SK-N-SH treated with all-trans-retinoic acid at 6 μM for 48 hours (cell line): ENCODE data around the gene BIN2.
A peak's percentile ranks its signal among the peaks of the same experiment; 100 is the strongest.

Experiments
- ATAC-seq: fragments of 200-7000 bp; cut with Tn5 transposase; 3 replicates; pipeline ENCODE4 v1.9.1; 2020; ENCODE audit warnings: mild to moderate bottlenecking, moderate library complexity
- ARNTL ChIP-seq: fragments of 450-650 bp; formaldehyde crosslinking; IDR thresholded peaks from 2 replicates; pipeline ENCODE4 v1.5.0; 2020; ENCODE audit warnings: low read depth, mild to moderate bottlenecking, moderate library complexity, borderline replicate concordance
- CSDC2 ChIP-seq: fragments of 250-450 bp; sonication (Bioruptor Pico); IDR thresholded peaks from 2 replicates; pipeline ENCODE4 v1.5.0; 2020; ENCODE audit warnings: mild to moderate bottlenecking, moderate library complexity
- ESRRG ChIP-seq: fragments of 250-450 bp; sonication (Bioruptor Pico); IDR thresholded peaks from 2 replicates; pipeline ENCODE4 v1.6.1; 2021; ENCODE audit warnings: mild to moderate bottlenecking
- GLIS3 ChIP-seq: fragments of 250-450 bp; sonication (Bioruptor Pico); IDR thresholded peaks from 2 replicates; pipeline ENCODE4 v1.5.0; 2020; ENCODE audit warnings: mild to moderate bottlenecking, moderate library complexity
- ISL1 ChIP-seq: fragments of 250-450 bp; sonication (Bioruptor Pico); IDR thresholded peaks from 2 replicates; pipeline ENCODE4 v2.1.2; 2022; ENCODE audit warnings: mild to moderate bottlenecking, moderate library complexity
- OSR1 ChIP-seq: fragments of 250-450 bp; sonication (Bioruptor Pico); IDR thresholded peaks from 2 replicates; pipeline ENCODE4 v1.8.0; 2022; ENCODE audit warnings: moderate library complexity, mild to moderate bottlenecking, inconsistent platforms
- PPARA ChIP-seq: fragments of 250-450 bp; sonication (Bioruptor Pico); IDR thresholded peaks from 2 replicates; pipeline ENCODE4 v1.5.0; 2020; ENCODE audit warnings: mild to moderate bottlenecking, borderline replicate concordance
- SNAI2 ChIP-seq: fragments of 250-450 bp; sonication (Bioruptor Pico); IDR thresholded peaks from 2 replicates; pipeline ENCODE4 v1.5.0; 2020; ENCODE audit warnings: mild to moderate bottlenecking, moderate library complexity
- TCF4 ChIP-seq: fragments of 250-450 bp; sonication (Bioruptor Pico); IDR thresholded peaks from 2 replicates; pipeline ENCODE4 v1.8.0; 2021; ENCODE audit warnings: mild to moderate bottlenecking, moderate library complexity, borderline replicate concordance
- TOX ChIP-seq: fragments of 250-450 bp; sonication (Bioruptor Pico); IDR thresholded peaks from 2 replicates; pipeline ENCODE4 v1.8.0; 2021; ENCODE audit warnings: mild to moderate bottlenecking, moderate library complexity, borderline replicate concordance
- TSHZ2 ChIP-seq: fragments of 250-450 bp; sonication (Bioruptor Pico); IDR thresholded peaks from 2 replicates; pipeline ENCODE4 v1.5.0; 2020; ENCODE audit warnings: mild to moderate bottlenecking, moderate library complexity
- ZC3H10 ChIP-seq: fragments of 250-450 bp; sonication (Bioruptor Pico); IDR thresholded peaks from 2 replicates; pipeline ENCODE4 v1.5.1; 2021; ENCODE audit warnings: mild to moderate bottlenecking, moderate library complexity
- ZFP3 ChIP-seq: fragments of 250-450 bp; sonication (Bioruptor Pico); IDR thresholded peaks from 2 replicates; pipeline ENCODE4 v1.5.0; 2020; ENCODE audit warnings: mild to moderate bottlenecking, moderate library complexity
- ZFP30 ChIP-seq: fragments of 450-650 bp; formaldehyde crosslinking; IDR thresholded peaks from 2 replicates; pipeline ENCODE4 v1.5.0; 2022; ENCODE audit warnings: mild to moderate bottlenecking, moderate library complexity
- ZNF565 ChIP-seq: fragments of 450-650 bp; formaldehyde crosslinking; conservative IDR thresholded peaks from 2 replicates; pipeline ENCODE4 v1.5.0; 2020; ENCODE audit warnings: low read depth, mild to moderate bottlenecking, moderate library complexity
- ZNF70 ChIP-seq: fragments of 450-650 bp; formaldehyde crosslinking; IDR thresholded peaks from 2 replicates; pipeline ENCODE4 v1.5.0; 2020; ENCODE audit warnings: mild to moderate bottlenecking, moderate library complexity
- ZNF8 ChIP-seq: fragments of 450-650 bp; formaldehyde crosslinking; IDR thresholded peaks from 2 replicates; pipeline ENCODE4 v1.5.0; 2020; ENCODE audit warnings: mild to moderate bottlenecking, moderate library complexity
- TF ChIP-seq, protein P1 (sequence below): fragments of 250-450 bp; sonication (Bioruptor Pico); IDR thresholded peaks from 2 replicates; pipeline ENCODE4 v1.8.0; 2020; ENCODE audit warnings: mild to moderate bottlenecking, moderate library complexity, borderline replicate concordance
- TF ChIP-seq, protein P2 (sequence below): fragments of 250-450 bp; sonication (Bioruptor Pico); IDR thresholded peaks from 2 replicates; pipeline ENCODE4 v1.8.0; 2021; ENCODE audit warnings: low read depth, mild to moderate bottlenecking, moderate library complexity, borderline replicate concordance
- TF ChIP-seq, protein P3 (sequence below): fragments of 250-450 bp; sonication (Bioruptor Pico); IDR thresholded peaks from 2 replicates; pipeline ENCODE4 v1.5.1; 2021; ENCODE audit warnings: mild to moderate bottlenecking, moderate library complexity
- TF ChIP-seq, protein P4 (sequence below): fragments of 250-450 bp; sonication (Bioruptor Pico); IDR thresholded peaks from 2 replicates; pipeline ENCODE4 v1.5.1; 2020; ENCODE audit warnings: low read depth, mild to moderate bottlenecking, moderate library complexity

The BIN2 gene

DNA sequence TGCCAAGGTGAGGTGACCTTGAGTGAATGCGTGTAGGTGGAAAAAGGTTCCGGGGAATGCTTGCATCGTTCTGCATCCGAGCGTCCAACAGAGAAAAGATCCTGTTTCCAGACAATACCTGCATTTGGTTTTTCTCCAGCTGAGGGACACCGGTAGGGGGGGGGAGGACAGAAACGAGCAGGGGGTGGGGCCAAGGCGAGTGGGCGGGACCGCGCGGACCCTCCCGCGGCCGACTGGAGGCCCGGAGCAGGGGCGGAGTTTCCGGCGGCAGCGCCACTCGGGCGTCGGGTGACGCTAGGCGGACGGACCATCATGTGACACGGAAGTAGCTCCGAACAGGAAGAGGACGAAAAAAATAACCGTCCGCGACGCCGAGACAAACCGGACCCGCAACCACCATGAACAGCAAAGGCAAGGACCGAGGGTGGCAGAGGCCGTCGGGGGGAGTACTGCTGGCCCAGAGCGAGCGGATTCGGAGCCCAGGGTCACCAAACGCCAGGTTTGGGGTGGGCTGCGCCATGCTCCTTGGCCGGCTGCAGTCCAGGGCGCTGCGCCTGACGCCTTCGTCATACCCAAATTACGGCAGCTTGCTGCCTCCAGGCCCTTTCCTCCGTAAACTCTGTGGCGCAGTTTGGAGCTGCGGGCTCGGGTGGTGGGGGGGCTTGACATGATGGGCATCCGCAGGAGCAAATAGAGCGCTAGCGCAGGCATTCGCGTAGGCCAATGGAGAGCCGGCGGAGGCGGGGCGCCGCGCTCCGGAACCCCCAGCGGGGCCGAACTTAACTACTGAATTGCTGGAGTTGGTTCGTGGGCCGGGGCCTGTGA is 85.3 kb downstream of the BIN2 start, which contains the start of gene DAZAP2:
DAZAP2 (plus strand) TSS at position 317 of the 825 bp plus-strand sequence; CDS start at position 399, 82 bp downstream.
- ATAC-seq = peak; percentile 99
- TF ChIP-seq, protein P1, sequence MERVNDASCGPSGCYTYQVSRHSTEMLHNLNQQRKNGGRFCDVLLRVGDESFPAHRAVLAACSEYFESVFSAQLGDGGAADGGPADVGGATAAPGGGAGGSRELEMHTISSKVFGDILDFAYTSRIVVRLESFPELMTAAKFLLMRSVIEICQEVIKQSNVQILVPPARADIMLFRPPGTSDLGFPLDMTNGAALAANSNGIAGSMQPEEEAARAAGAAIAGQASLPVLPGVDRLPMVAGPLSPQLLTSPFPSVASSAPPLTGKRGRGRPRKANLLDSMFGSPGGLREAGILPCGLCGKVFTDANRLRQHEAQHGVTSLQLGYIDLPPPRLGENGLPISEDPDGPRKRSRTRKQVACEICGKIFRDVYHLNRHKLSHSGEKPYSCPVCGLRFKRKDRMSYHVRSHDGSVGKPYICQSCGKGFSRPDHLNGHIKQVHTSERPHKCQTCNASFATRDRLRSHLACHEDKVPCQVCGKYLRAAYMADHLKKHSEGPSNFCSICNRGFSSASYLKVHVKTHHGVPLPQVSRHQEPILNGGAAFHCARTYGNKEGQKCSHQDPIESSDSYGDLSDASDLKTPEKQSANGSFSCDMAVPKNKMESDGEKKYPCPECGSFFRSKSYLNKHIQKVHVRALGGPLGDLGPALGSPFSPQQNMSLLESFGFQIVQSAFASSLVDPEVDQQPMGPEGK (CRISPR knock-in tag) = peak; percentile 74; the same call in 1 of the 2 replicates
- no peak for TF ChIP-seq ISL1 (CRISPR knock-in tag)

DNA sequence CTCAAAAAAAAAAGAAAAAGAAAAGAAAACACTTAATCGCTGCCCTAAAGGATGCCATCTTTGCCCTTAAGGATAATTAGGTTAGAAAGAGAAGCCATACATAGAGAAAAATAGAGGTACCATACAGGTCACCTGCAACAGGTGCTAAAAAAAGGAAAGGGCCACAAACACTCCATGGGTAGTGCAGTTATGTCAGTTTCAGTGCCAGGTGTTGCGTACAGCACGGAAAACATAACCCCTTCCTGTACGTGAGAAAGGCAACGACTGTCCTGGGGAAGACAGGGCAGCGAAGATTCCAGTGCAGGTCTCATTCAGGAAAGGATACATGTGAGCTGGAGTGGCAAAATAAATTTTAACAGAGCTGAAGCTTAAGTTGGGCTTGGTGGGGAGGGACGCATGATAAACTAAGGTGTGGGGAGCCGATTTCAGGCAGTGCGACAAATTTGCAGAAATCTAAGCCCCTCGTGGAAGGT is 85.9 kb downstream of the BIN2 start:
- peak; percentile 8; the same call in 1 of the 3 replicates for ATAC-seq
- TF ChIP-seq TCF4 (no peak), ZNF8 (CRISPR knock-in tag) (no peak), ESRRG (CRISPR knock-in tag) (no peak), PPARA (CRISPR knock-in tag) (no peak), ARNTL (CRISPR knock-in tag) (no peak), TSHZ2 (CRISPR knock-in tag) (no peak), ISL1 (CRISPR knock-in tag) (no peak), OSR1 (CRISPR knock-in tag) (no peak), ZC3H10 (CRISPR knock-in tag) (no peak), GLIS3 (no peak), TOX (CRISPR knock-in tag) (no peak), SNAI2 (CRISPR knock-in tag) (no peak), ZFP30 (CRISPR knock-in tag) (no peak), ZNF565 (CRISPR knock-in tag) (no peak)
- TF ChIP-seq, protein P1 (CRISPR knock-in tag) = no peak
- TF ChIP-seq, protein P2, sequence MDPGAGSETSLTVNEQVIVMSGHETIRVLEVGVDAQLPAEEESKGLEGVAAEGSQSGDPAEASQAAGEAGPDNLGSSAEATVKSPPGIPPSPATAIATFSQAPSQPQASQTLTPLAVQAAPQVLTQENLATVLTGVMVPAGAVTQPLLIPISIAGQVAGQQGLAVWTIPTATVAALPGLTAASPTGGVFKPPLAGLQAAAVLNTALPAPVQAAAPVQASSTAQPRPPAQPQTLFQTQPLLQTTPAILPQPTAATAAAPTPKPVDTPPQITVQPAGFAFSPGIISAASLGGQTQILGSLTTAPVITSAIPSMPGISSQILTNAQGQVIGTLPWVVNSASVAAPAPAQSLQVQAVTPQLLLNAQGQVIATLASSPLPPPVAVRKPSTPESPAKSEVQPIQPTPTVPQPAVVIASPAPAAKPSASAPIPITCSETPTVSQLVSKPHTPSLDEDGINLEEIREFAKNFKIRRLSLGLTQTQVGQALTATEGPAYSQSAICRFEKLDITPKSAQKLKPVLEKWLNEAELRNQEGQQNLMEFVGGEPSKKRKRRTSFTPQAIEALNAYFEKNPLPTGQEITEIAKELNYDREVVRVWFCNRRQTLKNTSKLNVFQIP (CRISPR knock-in tag) = no peak

GRCh38 chr12:51234530-51234929 is 89.4 kb downstream of the BIN2 start:
- TF ChIP-seq, protein P3, sequence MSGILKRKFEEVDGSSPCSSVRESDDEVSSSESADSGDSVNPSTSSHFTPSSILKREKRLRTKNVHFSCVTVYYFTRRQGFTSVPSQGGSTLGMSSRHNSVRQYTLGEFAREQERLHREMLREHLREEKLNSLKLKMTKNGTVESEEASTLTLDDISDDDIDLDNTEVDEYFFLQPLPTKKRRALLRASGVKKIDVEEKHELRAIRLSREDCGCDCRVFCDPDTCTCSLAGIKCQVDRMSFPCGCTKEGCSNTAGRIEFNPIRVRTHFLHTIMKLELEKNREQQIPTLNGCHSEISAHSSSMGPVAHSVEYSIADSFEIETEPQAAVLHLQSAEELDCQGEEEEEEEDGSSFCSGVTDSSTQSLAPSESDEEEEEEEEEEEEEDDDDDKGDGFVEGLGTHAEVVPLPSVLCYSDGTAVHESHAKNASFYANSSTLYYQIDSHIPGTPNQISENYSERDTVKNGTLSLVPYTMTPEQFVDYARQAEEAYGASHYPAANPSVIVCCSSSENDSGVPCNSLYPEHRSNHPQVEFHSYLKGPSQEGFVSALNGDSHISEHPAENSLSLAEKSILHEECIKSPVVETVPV (CRISPR knock-in tag) = no peak
- no peak for TF ChIP-seq ZNF70 (CRISPR knock-in tag)
- no peak for TF ChIP-seq ZNF8 (CRISPR knock-in tag)
- TF ChIP-seq, protein P4, sequence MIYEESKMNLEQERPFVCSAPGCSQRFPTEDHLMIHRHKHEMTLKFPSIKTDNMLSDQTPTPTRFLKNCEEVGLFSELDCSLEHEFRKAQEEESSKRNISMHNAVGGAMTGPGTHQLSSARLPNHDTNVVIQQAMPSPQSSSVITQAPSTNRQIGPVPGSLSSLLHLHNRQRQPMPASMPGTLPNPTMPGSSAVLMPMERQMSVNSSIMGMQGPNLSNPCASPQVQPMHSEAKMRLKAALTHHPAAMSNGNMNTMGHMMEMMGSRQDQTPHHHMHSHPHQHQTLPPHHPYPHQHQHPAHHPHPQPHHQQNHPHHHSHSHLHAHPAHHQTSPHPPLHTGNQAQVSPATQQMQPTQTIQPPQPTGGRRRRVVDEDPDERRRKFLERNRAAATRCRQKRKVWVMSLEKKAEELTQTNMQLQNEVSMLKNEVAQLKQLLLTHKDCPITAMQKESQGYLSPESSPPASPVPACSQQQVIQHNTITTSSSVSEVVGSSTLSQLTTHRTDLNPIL (CRISPR knock-in tag) = no peak
- TF ChIP-seq ARNTL (CRISPR knock-in tag) = no peak
- no peak for TF ChIP-seq ZFP30 (CRISPR knock-in tag)
- no peak for TF ChIP-seq ZFP3 (CRISPR knock-in tag)
- no peak for TF ChIP-seq OSR1 (CRISPR knock-in tag)
- TF ChIP-seq PPARA (CRISPR knock-in tag) = no peak
- TF ChIP-seq, protein P2 (CRISPR knock-in tag) = no peak
- TF ChIP-seq CSDC2 (CRISPR knock-in tag) = no peak
- no peak for TF ChIP-seq ESRRG (CRISPR knock-in tag)
- ATAC-seq = no peak
